ENCODE results near the gene NET1. TPM values are rescaled to one million over a fixed set of nuclear protein-coding genes. Genes with fewer than 3 reads are reported as not detected.

NET1 gene
- total RNA-seq, 1 donor from 2014 or later: 205 TPM

- Mint-ChIP-seq H3K4me1 (peaks cover 43% of the 10 kb centered on the region), H3K4me3 (no peak overlapping the region), H3K27ac (peak overlapping the region; percentile 4), H3K36me3 (peaks cover 34% of the 10 kb centered on the region), H3K27me3 (ENCODE audit: low read depth) (no peaks in the 10 kb centered on the region), H3K9me3 (no peaks in the 10 kb centered on the region)
- TF ChIP-seq CTCF (IDR thresholded peaks at IDR 0.05; ENCODE audit: unreplicated experiment): no peak
- no peak for DNase-seq (ENCODE audit: low spot score in 2 of 2, unreplicated experiment in 2 of 2)
Observed at GRCh38 chr10:5458949-5459747, 46.8 kb downstream of the NET1 start.

DNA sequence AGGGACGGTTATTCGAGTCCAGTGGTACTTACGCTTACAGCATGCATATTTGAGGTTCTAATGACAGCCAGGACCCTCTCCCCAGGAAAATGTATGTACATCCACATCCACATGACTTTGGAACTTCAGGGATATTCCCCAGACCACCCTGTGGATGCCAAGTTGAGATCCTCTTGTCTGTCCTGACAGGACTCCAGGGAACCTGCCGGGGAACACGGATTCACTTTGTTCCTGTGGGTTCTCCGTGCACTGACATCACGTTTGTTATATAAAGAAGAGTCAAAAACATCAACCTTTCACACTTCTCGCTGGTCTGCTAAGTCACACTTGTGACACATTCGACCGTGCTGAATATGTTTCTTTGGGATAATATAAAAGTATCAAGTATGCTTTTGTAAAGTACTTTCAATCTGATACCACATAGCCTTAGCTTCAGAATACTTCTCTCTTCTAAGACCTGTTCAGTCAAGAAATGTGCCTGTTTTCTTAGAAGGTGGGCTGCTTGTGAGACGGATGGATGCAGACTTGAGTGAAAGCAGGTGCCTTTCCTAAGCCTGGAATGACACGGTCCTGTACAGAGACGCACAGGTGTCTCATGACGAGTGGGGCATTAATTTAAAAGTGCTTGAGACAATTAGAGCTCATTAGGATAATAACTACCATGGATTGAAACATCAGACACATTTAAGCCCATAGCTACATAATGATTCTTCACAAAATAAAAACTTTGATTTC, 48.3 kb downstream of the NET1 start:
- Mint-ChIP-seq H3K4me1 (peaks cover 57% of the 10 kb centered on the region), H3K27me3 (ENCODE audit: low read depth) (no peaks in the 10 kb centered on the region), H3K36me3 (peaks cover 23% of the 10 kb centered on the region), H3K4me3 (no peak overlapping the region), H3K9me3 (no peaks in the 10 kb centered on the region), H3K27ac (peak overlapping the region; percentile 91)
- TF ChIP-seq CTCF (IDR thresholded peaks at IDR 0.05; ENCODE audit: unreplicated experiment): no peak
- no peak for DNase-seq (ENCODE audit: low spot score in 2 of 2, unreplicated experiment in 2 of 2)

- H3K36me3 Mint-ChIP-seq: peaks cover 19% of the 10 kb centered on the region
- DNase-seq (ENCODE audit: low spot score in 2 of 2, unreplicated experiment in 2 of 2): no peak
- H3K4me1 Mint-ChIP-seq: peaks cover 63% of the 10 kb centered on the region
- peak overlapping the region; percentile 91 for H3K27ac Mint-ChIP-seq
- H3K27me3 Mint-ChIP-seq (ENCODE audit: low read depth): no peaks in the 10 kb centered on the region
- no peak for TF ChIP-seq CTCF (IDR thresholded peaks at IDR 0.05; ENCODE audit: unreplicated experiment)
- H3K4me3 Mint-ChIP-seq: no peak overlapping the region
- no peaks in the 10 kb centered on the region for H3K9me3 Mint-ChIP-seq
Observed at GRCh38 chr10:5461203-5461588, 48.8 kb downstream of the NET1 start.

GRCh38 chr10:5461914-5462840, 49.8 kb downstream of the NET1 start:
- Mint-ChIP-seq H3K4me1 (peaks cover 73% of the 10 kb centered on the region), H3K36me3 (peaks cover 13% of the 10 kb centered on the region), H3K4me3 (peak overlapping the region; percentile 6), H3K9me3 (no peaks in the 10 kb centered on the region), H3K27me3 (ENCODE audit: low read depth) (no peaks in the 10 kb centered on the region), H3K27ac (peak overlapping the region; percentile 91)
- TF ChIP-seq CTCF (IDR thresholded peaks at IDR 0.05; ENCODE audit: unreplicated experiment): no peak
- DNase-seq (ENCODE audit: low spot score in 2 of 2, unreplicated experiment in 2 of 2): no peak

DNA sequence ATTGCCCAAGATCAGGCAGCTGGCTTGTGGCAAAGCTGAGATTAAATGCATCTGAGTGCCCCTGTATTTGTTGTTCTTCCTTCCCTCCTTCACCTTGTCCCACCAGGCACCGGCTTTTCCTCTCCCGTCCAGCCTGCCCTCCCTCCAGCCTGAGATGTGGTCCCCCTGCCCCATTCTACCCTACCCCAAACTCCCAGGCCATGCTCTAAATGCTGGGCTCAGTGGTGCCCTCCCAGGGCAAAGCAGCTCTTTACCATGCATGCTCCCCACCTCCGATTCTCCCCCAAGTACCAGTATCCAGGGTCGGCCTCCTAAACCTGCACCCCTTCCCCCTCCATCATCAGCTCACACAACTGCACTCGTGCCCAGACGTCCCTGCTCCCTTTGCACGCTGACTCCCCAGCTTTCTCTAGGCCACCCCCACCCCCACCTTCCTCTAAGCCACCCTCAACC, 50.5 kb downstream of the NET1 start:
- Mint-ChIP-seq H3K4me3 (no peak overlapping the region), H3K36me3 (peaks cover 11% of the 10 kb centered on the region), H3K9me3 (no peaks in the 10 kb centered on the region), H3K4me1 (peaks cover 77% of the 10 kb centered on the region), H3K27me3 (ENCODE audit: low read depth) (no peaks in the 10 kb centered on the region), H3K27ac (peak overlapping the region; percentile 91)
- DNase-seq (ENCODE audit: low spot score in 2 of 2, unreplicated experiment in 2 of 2): no peak
- no peak for TF ChIP-seq CTCF (IDR thresholded peaks at IDR 0.05; ENCODE audit: unreplicated experiment)

Data from mesothelial cell of epicardium (in vitro differentiated cells).